ENCODE data around the gene LGALS9B. TPM values are rescaled to one million over a fixed set of nuclear protein-coding genes. Genes with fewer than 3 reads are reported as not detected.
"Not testable (repeated sequence)": the region's sequence is repeated elsewhere in the genome, so short reads cannot be mapped to it uniquely, and the experiment has no call there.

Gene LGALS9B
- total and polyA plus RNA-seq, 2 donors (not counting 1 experiment from before 2014, with no cell fraction given) = not detected

- POLR2A ChIA-PET; H3K27ac Mint-ChIP-seq; ATAC-seq (ENCODE audit: low read depth); H3K9ac ChIP-seq (ENCODE audit: low read length); H3K36me3 ChIP-seq (replicated peaks in 1 of 2; ENCODE audit: control extremely low read depth in 1 of 2, control insufficient read depth in 1 of 2, extremely low read depth in 1 of 2, insufficient read depth in 2 of 2, low read length in 1 of 2); H3K9me3 Mint-ChIP-seq (ENCODE audit: insufficient read depth); DNase-seq; H3K4me2 ChIP-seq (replicated peaks; ENCODE audit: low read depth, low read length, poor library complexity, severe bottlenecking); H3K79me2 ChIP-seq (ENCODE audit: control insufficient read depth, insufficient read depth, low read length); CTCF ChIA-PET; H3K4me1 Mint-ChIP-seq; H3K27me3 ChIP-seq (replicated peaks in 1 of 4; ENCODE audit: control extremely low read depth in 1 of 4, control insufficient read depth in 3 of 4, insufficient read depth in 4 of 4, low read length in 3 of 4); H3K4me1 ChIP-seq (ENCODE audit: control insufficient read depth in 2 of 2, insufficient read depth in 2 of 2, low read length in 2 of 2); H3K4me3 Mint-ChIP-seq; intact Hi-C loops (cut with micrococcal nuclease); H3K27me3 Mint-ChIP-seq; H3K9me3 ChIP-seq (ENCODE audit: control extremely low read depth in 1 of 3, control insufficient read depth in 2 of 3, insufficient read depth in 1 of 3, low read length in 2 of 3); H2AFZ ChIP-seq (ENCODE audit: insufficient read depth, low read depth, low read length, poor library complexity, severe bottlenecking); H3K4me3 ChIP-seq (ENCODE audit: control extremely low read depth in 1 of 5, extremely low read depth in 1 of 5, insufficient read depth in 1 of 5, low read depth in 2 of 5, low read length in 4 of 5); H4K20me1 ChIP-seq (ENCODE audit: control insufficient read depth, insufficient read depth, low read length, poor library complexity, severe bottlenecking); H3K27ac ChIP-seq (ENCODE audit: low read length in 2 of 2): not testable (repeated sequence)
- WGBS (ENCODE audit: insufficient coverage) = 82% methylated on average over 3 of the region's 8 CpGs
Observed at GRCh38 chr17:20416381-20416911, 50.9 kb downstream of the LGALS9B start.

- H3K4me3 Mint-ChIP-seq; ATAC-seq (ENCODE audit: low read depth); H3K9ac ChIP-seq (ENCODE audit: low read length); H3K4me1 ChIP-seq (ENCODE audit: control insufficient read depth in 2 of 2, insufficient read depth in 2 of 2, low read length in 2 of 2); H3K4me1 Mint-ChIP-seq; intact Hi-C loops (cut with micrococcal nuclease); H3K27me3 ChIP-seq (replicated peaks in 1 of 4; ENCODE audit: control extremely low read depth in 1 of 4, control insufficient read depth in 3 of 4, insufficient read depth in 4 of 4, low read length in 3 of 4); H3K4me2 ChIP-seq (replicated peaks; ENCODE audit: low read depth, low read length, poor library complexity, severe bottlenecking); POLR2A ChIA-PET; H3K27ac Mint-ChIP-seq; H3K9me3 Mint-ChIP-seq (ENCODE audit: insufficient read depth); H3K79me2 ChIP-seq (ENCODE audit: control insufficient read depth, insufficient read depth, low read length); H3K27me3 Mint-ChIP-seq; H3K9me3 ChIP-seq (ENCODE audit: control extremely low read depth in 1 of 3, control insufficient read depth in 2 of 3, insufficient read depth in 1 of 3, low read length in 2 of 3); DNase-seq; H3K36me3 ChIP-seq (replicated peaks in 1 of 2; ENCODE audit: control extremely low read depth in 1 of 2, control insufficient read depth in 1 of 2, extremely low read depth in 1 of 2, insufficient read depth in 2 of 2, low read length in 1 of 2); H4K20me1 ChIP-seq (ENCODE audit: control insufficient read depth, insufficient read depth, low read length, poor library complexity, severe bottlenecking); H3K27ac ChIP-seq (ENCODE audit: low read length in 2 of 2); H3K4me3 ChIP-seq (ENCODE audit: control extremely low read depth in 1 of 5, extremely low read depth in 1 of 5, insufficient read depth in 1 of 5, low read depth in 2 of 5, low read length in 4 of 5); CTCF ChIA-PET; H2AFZ ChIP-seq (ENCODE audit: insufficient read depth, low read depth, low read length, poor library complexity, severe bottlenecking): not testable (repeated sequence)
- no CpG with 5 or more reads among the region's 5 CpGs for WGBS (ENCODE audit: insufficient coverage)
Observed at GRCh38 chr17:20415479-20415878, 51.9 kb downstream of the LGALS9B start.

GRCh38 chr17:20401306-20402022 lies 65.9 kb downstream of the LGALS9B start:
- intact Hi-C loops (cut with micrococcal nuclease) = not testable (repeated sequence)

GRCh38 chr17:20400559-20401305 lies 66.6 kb downstream of the LGALS9B start:
- H3K9me3 ChIP-seq (ENCODE audit: control extremely low read depth in 1 of 3, control insufficient read depth in 2 of 3, insufficient read depth in 1 of 3, low read length in 2 of 3); H3K27me3 ChIP-seq (replicated peaks in 1 of 4; ENCODE audit: control extremely low read depth in 1 of 4, control insufficient read depth in 3 of 4, insufficient read depth in 4 of 4, low read length in 3 of 4); H4K20me1 ChIP-seq (ENCODE audit: control insufficient read depth, insufficient read depth, low read length, poor library complexity, severe bottlenecking); H3K4me3 Mint-ChIP-seq; DNase-seq; H3K9me3 Mint-ChIP-seq (ENCODE audit: insufficient read depth); H3K4me1 Mint-ChIP-seq; H3K4me1 ChIP-seq (ENCODE audit: control insufficient read depth in 2 of 2, insufficient read depth in 2 of 2, low read length in 2 of 2); H3K9ac ChIP-seq (ENCODE audit: low read length); POLR2A ChIA-PET; H3K79me2 ChIP-seq (ENCODE audit: control insufficient read depth, insufficient read depth, low read length); H3K36me3 ChIP-seq (replicated peaks in 1 of 2; ENCODE audit: control extremely low read depth in 1 of 2, control insufficient read depth in 1 of 2, extremely low read depth in 1 of 2, insufficient read depth in 2 of 2, low read length in 1 of 2); intact Hi-C loops (cut with micrococcal nuclease); CTCF ChIA-PET; H3K27ac Mint-ChIP-seq; H3K4me2 ChIP-seq (replicated peaks; ENCODE audit: low read depth, low read length, poor library complexity, severe bottlenecking); ATAC-seq (ENCODE audit: low read depth); H3K4me3 ChIP-seq (ENCODE audit: control extremely low read depth in 1 of 5, extremely low read depth in 1 of 5, insufficient read depth in 1 of 5, low read depth in 2 of 5, low read length in 4 of 5); H2AFZ ChIP-seq (ENCODE audit: insufficient read depth, low read depth, low read length, poor library complexity, severe bottlenecking); H3K27me3 Mint-ChIP-seq; H3K27ac ChIP-seq (ENCODE audit: low read length in 2 of 2): not testable (repeated sequence)
- WGBS (ENCODE audit: insufficient coverage) = no CpG with 5 or more reads among the region's 8 CpGs

More at GRCh38 chr17:20401306-20402022, 65.9 kb downstream of the LGALS9B start:
- H3K4me1 Mint-ChIP-seq; POLR2A ChIA-PET; H3K27ac Mint-ChIP-seq; H3K27me3 ChIP-seq (replicated peaks in 1 of 4; ENCODE audit: control extremely low read depth in 1 of 4, control insufficient read depth in 3 of 4, insufficient read depth in 4 of 4, low read length in 3 of 4); H3K9me3 ChIP-seq (ENCODE audit: control extremely low read depth in 1 of 3, control insufficient read depth in 2 of 3, insufficient read depth in 1 of 3, low read length in 2 of 3); H3K4me3 Mint-ChIP-seq; H3K9me3 Mint-ChIP-seq (ENCODE audit: insufficient read depth); H3K36me3 ChIP-seq (replicated peaks in 1 of 2; ENCODE audit: control extremely low read depth in 1 of 2, control insufficient read depth in 1 of 2, extremely low read depth in 1 of 2, insufficient read depth in 2 of 2, low read length in 1 of 2); DNase-seq; H4K20me1 ChIP-seq (ENCODE audit: control insufficient read depth, insufficient read depth, low read length, poor library complexity, severe bottlenecking); H3K79me2 ChIP-seq (ENCODE audit: control insufficient read depth, insufficient read depth, low read length); H3K4me2 ChIP-seq (replicated peaks; ENCODE audit: low read depth, low read length, poor library complexity, severe bottlenecking); H2AFZ ChIP-seq (ENCODE audit: insufficient read depth, low read depth, low read length, poor library complexity, severe bottlenecking); H3K27ac ChIP-seq (ENCODE audit: low read length in 2 of 2); H3K4me1 ChIP-seq (ENCODE audit: control insufficient read depth in 2 of 2, insufficient read depth in 2 of 2, low read length in 2 of 2); H3K4me3 ChIP-seq (ENCODE audit: control extremely low read depth in 1 of 5, extremely low read depth in 1 of 5, insufficient read depth in 1 of 5, low read depth in 2 of 5, low read length in 4 of 5); H3K27me3 Mint-ChIP-seq; CTCF ChIA-PET; ATAC-seq (ENCODE audit: low read depth); H3K9ac ChIP-seq (ENCODE audit: low read length): not testable (repeated sequence)
- WGBS (ENCODE audit: insufficient coverage) = no CpG with 5 or more reads among the region's 5 CpGs

Data from B cell (primary cell).